AG04450 (cell line): ENCODE measurements around the gene NAV1. TPM values are rescaled to one million over a fixed set of nuclear protein-coding genes. Genes with fewer than 3 reads are reported as not detected.

Experiments
- CTCF ChIA-PET: fragments of 300-600, 350-600 bp; formaldehyde crosslinking; extraction: SDS; loops from one replicate; lab custom pipeline; 2022; ENCODE audit warnings: antibody characterized with exemption, inconsistent platforms; lab: Charles Lee
- POLR2A ChIA-PET: fragments of 350-600 bp; formaldehyde crosslinking; extraction: SDS; loops from one replicate; lab custom pipeline; 2021; ENCODE audit warnings: antibody characterized with exemption, inconsistent platforms; lab: Yijun Ruan, JAX
- DNase-seq: peaks from one replicate; pipeline ENCODE4 v3.0.0-alpha.2; 2011; ENCODE audit warnings: low read depth, low spot score
- H3K27ac ChIP-seq: one replicate; pipeline ENCODE4 v1.5.1; 2012; ENCODE audit warnings: low read depth, low read length, control low read depth
- H3K27me3 ChIP-seq: one replicate; pipeline ENCODE4 v1.6.0; 2012; ENCODE audit warnings: low read length; ENCODE audit not compliant: control insufficient read depth, insufficient read depth
- H3K4me3 ChIP-seq: 2 replicates; pipeline ENCODE4 v1.5.1; 2011; ENCODE audit warnings: mild to moderate bottlenecking, low read depth, low read length, control low read depth
- H3K9me3 ChIP-seq: 2 replicates; pipeline ENCODE4 v1.5.1; 2012; ENCODE audit warnings: low read length; ENCODE audit not compliant: control insufficient read depth, insufficient read depth
- polyA plus RNA-seq: library from polyadenylated mRNA; depleted of rRNA; stranded (reverse); fragments of >200 nt; gene quantifications from 2 replicates; pipeline ENCODE4 v1.2.3, GENCODE V29; 2011
- TF ChIP-seq, protein P1 (sequence below): IDR thresholded peaks from 2 replicates; pipeline ENCODE4 v1.5.1; 2011; ENCODE audit warnings: low read depth, low read length, control low read depth, inconsistent platforms

Gene NAV1
- polyA plus RNA-seq, 1 experiment: 17.5 TPM

GRCh38 chr1:201508809-201509208 lies 30.1 kb upstream of the NAV1 start:
- H3K9me3 ChIP-seq: no peaks in the 10 kb centered on the region; the same call in 1 of the 2 replicates
- DNase-seq: no peak
- TF ChIP-seq, protein P1, sequence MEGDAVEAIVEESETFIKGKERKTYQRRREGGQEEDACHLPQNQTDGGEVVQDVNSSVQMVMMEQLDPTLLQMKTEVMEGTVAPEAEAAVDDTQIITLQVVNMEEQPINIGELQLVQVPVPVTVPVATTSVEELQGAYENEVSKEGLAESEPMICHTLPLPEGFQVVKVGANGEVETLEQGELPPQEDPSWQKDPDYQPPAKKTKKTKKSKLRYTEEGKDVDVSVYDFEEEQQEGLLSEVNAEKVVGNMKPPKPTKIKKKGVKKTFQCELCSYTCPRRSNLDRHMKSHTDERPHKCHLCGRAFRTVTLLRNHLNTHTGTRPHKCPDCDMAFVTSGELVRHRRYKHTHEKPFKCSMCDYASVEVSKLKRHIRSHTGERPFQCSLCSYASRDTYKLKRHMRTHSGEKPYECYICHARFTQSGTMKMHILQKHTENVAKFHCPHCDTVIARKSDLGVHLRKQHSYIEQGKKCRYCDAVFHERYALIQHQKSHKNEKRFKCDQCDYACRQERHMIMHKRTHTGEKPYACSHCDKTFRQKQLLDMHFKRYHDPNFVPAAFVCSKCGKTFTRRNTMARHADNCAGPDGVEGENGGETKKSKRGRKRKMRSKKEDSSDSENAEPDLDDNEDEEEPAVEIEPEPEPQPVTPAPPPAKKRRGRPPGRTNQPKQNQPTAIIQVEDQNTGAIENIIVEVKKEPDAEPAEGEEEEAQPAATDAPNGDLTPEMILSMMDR: no peak
- H3K27ac ChIP-seq: peak overlapping the region; percentile 66
- POLR2A ChIA-PET: interaction anchor here (0.8 to 0.9 kb wide), 2 partner anchors 40 to 47 kb away, joined by 4 to 5 read pairs; partner anchors contain the start of gene PHLDA3
- CTCF ChIA-PET: interaction anchor here (0.5 to 8.9 kb wide), 3 partner anchors 13 to 75 kb away, joined by 3 to 307 read pairs (median 135); no protein-coding TSS in a partner anchor
- H3K27me3 ChIP-seq: no peaks in the 10 kb centered on the region
- no peak overlapping the region for H3K4me3 ChIP-seq

GRCh38 chr1:201509601-201510374 lies 29.1 kb upstream of the NAV1 start:
- Histone ChIP-seq H3K4me3 (no peak overlapping the region), H3K27ac (peak overlapping the region; percentile 66), H3K9me3 (no peaks in the 10 kb centered on the region; the same call in 1 of the 2 replicates), H3K27me3 (no peaks in the 10 kb centered on the region)
- no peak for DNase-seq
- ChIA-PET CTCF (interaction anchor here (6.2 to 8.9 kb wide), 2 partner anchors 24 to 76 kb away, joined by 135 to 307 read pairs; no protein-coding TSS in a partner anchor), POLR2A (interaction anchor here (0.8 to 0.9 kb wide), 2 partner anchors 41 to 48 kb away, joined by 4 to 5 read pairs; partner anchors contain the start of gene PHLDA3)
- TF ChIP-seq, protein P1: no peak

- TF ChIP-seq, protein P1: no peak
- Histone ChIP-seq H3K9me3 (no peaks in the 10 kb centered on the region; the same call in 1 of the 2 replicates), H3K27me3 (no peaks in the 10 kb centered on the region), H3K27ac (no peak overlapping the region), H3K4me3 (no peak overlapping the region)
- ChIA-PET CTCF (interaction anchor here (6.2 to 8.9 kb wide), 2 partner anchors 25 to 77 kb away, joined by 135 to 307 read pairs; no protein-coding TSS in a partner anchor), POLR2A (interaction anchor here (0.7 kb wide), 1 partner anchor 42 kb away, joined by 3 read pairs; the partner anchor contains the start of gene PHLDA3)
- no peak for DNase-seq
These were observed 28.2 kb upstream of the NAV1 start for GRCh38 chr1:201510734-201511133.

DNA sequence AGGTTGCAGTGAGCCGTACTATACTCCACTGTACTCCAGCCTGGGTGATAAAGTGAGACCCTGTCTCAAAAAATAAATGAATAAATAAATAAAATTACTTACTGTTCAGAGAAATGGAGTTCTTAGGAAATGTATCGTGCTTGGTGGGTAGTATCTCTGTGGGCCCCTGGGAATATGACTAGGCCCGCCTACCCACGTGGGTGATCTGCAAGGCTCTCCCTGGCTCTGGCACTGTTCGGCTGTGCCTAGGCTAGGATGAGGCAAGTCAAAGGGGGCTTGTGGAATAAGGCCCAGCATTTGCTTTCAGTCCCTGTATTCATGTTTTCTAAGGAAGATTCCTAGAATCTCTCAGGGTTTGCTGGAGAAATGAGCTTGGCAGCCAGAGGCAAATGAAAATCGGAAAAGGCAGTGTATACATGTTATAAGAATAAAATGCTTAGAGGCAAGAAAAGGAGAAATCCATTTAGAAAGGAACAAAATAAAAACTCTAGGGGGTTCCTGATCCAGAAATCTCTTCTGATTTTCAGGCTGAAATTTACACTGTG lies 27.5 kb upstream of the NAV1 start:
- CTCF ChIA-PET: interaction anchor here (0.5 to 8.9 kb wide), 23 partner anchors 8 to 367 kb away, joined by 3 to 307 read pairs (median 10); partner anchors contain the start of gene PHLDA3
- Histone ChIP-seq H3K27me3 (no peaks in the 10 kb centered on the region), H3K27ac (no peak overlapping the region), H3K4me3 (no peak overlapping the region), H3K9me3 (no peaks in the 10 kb centered on the region; the same call in 1 of the 2 replicates)
- TF ChIP-seq, protein P1: no peak
- DNase-seq: no peak
- POLR2A ChIA-PET: interaction anchor here (0.7 to 2.7 kb wide), 5 partner anchors 8 to 126 kb away, joined by 3 to 21 read pairs (median 8); partner anchors contain the start of gene PHLDA3
